ENCODE data around the gene RAB17.

RAB17 gene

DNA sequence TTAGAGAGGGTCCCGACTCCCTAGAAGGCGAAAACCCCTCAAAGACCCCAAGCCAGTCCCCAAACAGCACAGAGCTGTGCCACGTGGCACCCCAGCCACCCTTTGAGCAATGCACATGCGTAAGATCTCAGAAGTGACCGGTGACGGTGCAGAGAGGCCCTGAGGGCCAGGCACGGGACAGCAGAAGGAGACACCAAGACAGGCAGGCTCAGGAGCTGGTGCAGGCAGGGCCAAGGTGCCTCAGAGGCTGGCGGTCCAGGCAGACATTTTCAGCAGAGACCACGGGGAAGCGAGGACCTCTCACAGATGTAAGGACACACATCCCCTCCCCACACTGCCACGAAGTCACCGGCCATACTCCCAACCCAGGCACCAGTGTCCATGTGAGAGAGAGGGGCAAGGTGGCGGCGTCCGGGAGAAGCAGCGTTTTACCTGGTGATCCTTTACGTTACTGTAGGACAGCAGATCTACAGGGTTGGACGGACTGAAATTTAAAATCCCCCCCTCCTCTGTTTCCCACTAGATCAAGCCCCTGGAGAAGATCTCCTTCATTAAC lies 2.0 kb upstream of the RAB17 start:
- TF ChIP-seq, protein P1, sequence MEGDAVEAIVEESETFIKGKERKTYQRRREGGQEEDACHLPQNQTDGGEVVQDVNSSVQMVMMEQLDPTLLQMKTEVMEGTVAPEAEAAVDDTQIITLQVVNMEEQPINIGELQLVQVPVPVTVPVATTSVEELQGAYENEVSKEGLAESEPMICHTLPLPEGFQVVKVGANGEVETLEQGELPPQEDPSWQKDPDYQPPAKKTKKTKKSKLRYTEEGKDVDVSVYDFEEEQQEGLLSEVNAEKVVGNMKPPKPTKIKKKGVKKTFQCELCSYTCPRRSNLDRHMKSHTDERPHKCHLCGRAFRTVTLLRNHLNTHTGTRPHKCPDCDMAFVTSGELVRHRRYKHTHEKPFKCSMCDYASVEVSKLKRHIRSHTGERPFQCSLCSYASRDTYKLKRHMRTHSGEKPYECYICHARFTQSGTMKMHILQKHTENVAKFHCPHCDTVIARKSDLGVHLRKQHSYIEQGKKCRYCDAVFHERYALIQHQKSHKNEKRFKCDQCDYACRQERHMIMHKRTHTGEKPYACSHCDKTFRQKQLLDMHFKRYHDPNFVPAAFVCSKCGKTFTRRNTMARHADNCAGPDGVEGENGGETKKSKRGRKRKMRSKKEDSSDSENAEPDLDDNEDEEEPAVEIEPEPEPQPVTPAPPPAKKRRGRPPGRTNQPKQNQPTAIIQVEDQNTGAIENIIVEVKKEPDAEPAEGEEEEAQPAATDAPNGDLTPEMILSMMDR (IDR thresholded peaks at IDR 0.05; ENCODE audit: control insufficient read depth, extremely low read depth, insufficient read depth) = no peak
- no peak for DNase-seq (ENCODE audit: low read depth)
- peak overlapping the region; percentile 72 for H3K4me3 ChIP-seq (ENCODE audit: low read depth, low read length)

DNA sequence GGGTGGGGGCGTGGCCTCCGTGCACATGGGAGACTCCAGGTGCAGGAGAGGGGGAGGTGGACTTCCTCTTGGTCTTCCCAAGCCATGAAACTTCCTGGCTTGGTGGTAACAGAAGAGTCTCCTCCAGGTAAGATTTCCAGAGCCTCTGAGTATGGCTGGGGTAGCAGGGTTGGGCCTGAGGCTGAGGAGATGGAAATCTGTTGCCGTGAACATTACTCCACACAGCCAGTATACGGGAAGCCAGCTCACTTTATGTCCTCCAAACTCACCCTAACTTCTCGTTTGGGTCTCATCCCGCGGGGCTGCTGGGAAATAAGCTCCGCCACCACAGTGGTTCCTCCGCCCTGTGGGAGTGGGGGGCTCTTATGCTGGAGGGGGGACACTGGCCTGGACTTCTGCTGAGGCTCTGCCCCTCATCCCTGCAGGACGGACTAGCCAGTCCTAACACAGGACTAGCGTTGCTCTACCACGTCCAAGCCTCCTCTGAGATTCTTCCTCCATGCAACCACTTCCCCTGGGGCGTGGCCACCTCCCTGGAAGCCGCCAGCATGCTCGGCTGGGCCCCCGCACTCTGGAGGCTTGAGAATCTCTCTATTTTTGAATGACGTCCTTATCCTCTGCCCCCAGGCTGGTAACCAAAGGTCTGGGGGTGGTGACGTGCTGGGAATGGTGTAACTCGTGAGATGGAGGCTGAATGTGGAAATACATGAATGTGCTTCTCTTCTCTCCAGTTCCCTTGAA lies 777 bp upstream of the RAB17 start:
- DNase-seq (ENCODE audit: low read depth) = peak; percentile 71
- TF ChIP-seq, protein P1 (IDR thresholded peaks at IDR 0.05; ENCODE audit: control insufficient read depth, extremely low read depth, insufficient read depth) = no peak
- peak overlapping the region; percentile 72 for H3K4me3 ChIP-seq (ENCODE audit: low read depth, low read length)

DNA sequence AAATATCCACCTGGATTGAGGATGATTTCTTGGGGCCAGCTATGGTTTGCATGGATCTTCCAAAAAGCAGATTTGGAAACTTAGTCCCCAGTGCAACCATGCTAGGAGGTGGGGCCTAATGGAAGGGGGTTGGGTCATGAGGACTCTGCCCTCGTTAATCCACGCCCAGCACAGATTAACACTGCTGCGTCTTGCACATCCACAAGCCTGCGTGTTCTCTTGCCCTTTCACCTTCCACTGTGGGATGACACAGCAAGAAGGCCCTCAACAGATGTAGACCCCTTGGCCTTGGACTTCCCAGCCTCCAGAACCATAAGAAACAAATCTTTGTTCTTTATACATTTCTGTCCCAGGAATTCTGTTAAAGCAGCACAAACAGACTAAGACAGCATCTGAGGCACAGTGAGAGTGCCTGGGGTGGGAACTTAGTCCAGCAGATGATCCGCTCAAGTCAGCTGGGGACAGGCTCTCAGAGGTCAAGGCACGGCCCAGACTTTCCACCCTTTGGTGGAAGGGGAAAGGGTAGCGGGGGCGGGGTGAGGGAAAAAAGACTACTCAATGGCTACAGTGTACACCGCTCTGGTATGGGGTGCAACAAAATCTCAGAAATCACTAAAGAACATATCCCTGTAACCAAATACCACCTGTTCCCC lies 2.4 kb downstream of the RAB17 start:
- no peak overlapping the region for H3K4me3 ChIP-seq (ENCODE audit: low read depth, low read length)
- TF ChIP-seq, protein P1 (IDR thresholded peaks at IDR 0.05; ENCODE audit: control insufficient read depth, extremely low read depth, insufficient read depth) = no peak
- DNase-seq (ENCODE audit: low read depth) = no peak

- no peak for DNase-seq (ENCODE audit: low read depth)
- no peak overlapping the region for H3K4me3 ChIP-seq (ENCODE audit: low read depth, low read length)
- TF ChIP-seq, protein P1 (IDR thresholded peaks at IDR 0.05; ENCODE audit: control insufficient read depth, extremely low read depth, insufficient read depth) = no peak
Observed at GRCh38 chr2:237585590-237586221, 4.8 kb downstream of the RAB17 start.

DNA sequence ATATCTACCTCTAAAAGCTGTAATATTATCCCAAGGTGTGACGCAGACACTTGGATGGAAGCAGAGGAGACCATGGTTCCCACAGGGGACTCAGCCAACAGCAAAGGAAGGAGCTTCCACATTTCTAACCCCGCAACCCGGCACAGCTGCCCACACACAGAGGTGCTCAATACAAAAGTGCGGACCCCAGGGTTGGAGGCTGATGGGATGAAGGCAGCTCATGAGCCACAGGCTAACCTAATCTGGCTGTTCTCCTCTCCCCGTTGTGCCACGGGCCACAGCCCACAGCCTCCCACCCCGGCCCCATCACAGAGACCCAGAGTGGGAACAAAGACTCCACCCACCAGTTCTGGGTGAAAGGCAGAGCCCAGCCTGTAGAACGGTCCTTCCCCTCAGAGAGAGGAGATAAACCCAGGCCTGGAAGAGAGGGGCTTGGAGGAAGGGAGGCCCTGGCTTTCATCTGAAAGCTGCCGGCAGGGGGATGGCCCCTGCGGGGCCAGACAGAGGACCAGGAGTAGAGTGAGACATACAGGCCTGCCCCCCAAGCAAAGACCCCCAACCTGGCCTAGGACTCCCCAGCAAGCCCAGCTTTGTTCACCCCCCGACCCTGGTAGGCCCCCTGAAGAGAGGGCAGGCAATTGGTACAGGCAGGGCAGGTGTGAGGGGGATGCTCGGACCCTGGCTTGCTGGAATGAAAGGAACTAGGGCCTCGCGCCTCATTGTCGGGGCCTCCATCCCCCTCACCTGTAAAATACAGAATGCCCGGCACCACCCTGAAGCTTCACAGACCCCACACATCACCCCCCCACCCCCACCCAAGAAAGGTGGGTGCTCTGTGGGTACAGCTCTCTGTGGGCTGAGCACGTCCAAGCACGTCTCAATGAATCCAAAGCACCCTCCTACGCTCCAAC lies 6.9 kb downstream of the RAB17 start:
- TF ChIP-seq, protein P1 (IDR thresholded peaks at IDR 0.05; ENCODE audit: control insufficient read depth, extremely low read depth, insufficient read depth) = no peak
- no peak overlapping the region for H3K4me3 ChIP-seq (ENCODE audit: low read depth, low read length)
- DNase-seq (ENCODE audit: low read depth) = no peak

Data from LNCaP clone FGC (cell line).